Stimulated activated CD4-positive, alpha-beta T cell treated with anti-CD3 and anti-CD28 coated beads, Interleukin-15, amount 100 ng/mL, for 24 hours (primary cell): ENCODE data around the gene LIN9.
"Not testable (repeated sequence)": the region's sequence is repeated elsewhere in the genome, so short reads cannot be mapped to it uniquely, and the experiment has no call there.

Experiments
- DNase-seq: peaks from one replicate; pipeline ENCODE4 v3.0.0-alpha.2; 2020

LIN9 gene, protein sequence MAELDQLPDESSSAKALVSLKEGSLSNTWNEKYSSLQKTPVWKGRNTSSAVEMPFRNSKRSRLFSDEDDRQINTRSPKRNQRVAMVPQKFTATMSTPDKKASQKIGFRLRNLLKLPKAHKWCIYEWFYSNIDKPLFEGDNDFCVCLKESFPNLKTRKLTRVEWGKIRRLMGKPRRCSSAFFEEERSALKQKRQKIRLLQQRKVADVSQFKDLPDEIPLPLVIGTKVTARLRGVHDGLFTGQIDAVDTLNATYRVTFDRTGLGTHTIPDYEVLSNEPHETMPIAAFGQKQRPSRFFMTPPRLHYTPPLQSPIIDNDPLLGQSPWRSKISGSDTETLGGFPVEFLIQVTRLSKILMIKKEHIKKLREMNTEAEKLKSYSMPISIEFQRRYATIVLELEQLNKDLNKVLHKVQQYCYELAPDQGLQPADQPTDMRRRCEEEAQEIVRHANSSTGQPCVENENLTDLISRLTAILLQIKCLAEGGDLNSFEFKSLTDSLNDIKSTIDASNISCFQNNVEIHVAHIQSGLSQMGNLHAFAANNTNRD

GRCh38 chr1:226308723-226309397 is at the start of gene LIN9:
LIN9 (minus strand) TSS chr1:226309164; CDS start chr1:226309139, 25 bp downstream.
- DNase-seq = peak; percentile 97

GRCh38 chr1:226357416-226357815 is 48.5 kb upstream of the LIN9 start:
- no peak for DNase-seq

DNA sequence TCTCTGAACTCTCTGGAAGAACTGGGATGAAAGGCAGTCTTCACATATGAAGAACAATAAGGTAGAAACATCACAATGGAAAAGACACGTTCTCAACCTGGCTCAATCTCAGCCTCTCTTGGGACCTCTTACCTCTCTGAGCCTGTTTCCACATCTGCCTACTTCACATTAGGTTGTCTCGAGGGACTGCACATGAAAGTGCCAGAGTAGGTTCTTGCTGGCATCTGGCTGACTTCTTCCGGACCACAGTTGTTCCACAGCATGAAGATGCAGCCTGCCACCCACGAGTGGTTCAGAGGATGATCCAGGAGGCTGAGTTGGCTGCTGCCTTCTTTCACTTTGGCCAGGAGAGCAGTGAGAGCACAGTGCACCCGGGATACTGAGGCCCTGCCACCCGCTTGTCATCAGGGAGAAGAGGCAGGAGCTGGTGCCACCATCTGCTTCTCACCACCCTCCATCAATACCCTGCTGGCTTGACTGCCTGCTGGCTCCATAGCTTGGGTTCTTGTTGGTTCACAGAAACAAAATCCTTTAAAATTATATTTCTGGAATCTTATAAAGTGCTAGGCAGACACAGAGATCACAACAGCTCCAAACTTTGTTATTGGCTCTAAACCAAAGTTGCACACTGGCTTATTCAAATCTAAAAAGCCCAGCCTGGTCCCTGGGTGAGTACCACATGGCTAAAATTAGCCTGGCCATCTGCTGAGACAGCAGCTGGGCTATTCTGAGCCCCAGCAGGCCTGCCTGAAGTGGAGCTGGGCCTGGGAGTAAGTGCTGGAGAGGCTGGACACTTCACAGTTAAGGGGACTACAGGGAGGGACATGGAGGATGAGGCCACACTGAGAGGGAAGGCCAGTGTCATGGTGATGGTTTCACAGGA is 46.9 kb upstream of the LIN9 start:
- DNase-seq = no peak

GRCh38 chr1:226355016-226355415 is 46.1 kb upstream of the LIN9 start:
- DNase-seq = no peak

DNA sequence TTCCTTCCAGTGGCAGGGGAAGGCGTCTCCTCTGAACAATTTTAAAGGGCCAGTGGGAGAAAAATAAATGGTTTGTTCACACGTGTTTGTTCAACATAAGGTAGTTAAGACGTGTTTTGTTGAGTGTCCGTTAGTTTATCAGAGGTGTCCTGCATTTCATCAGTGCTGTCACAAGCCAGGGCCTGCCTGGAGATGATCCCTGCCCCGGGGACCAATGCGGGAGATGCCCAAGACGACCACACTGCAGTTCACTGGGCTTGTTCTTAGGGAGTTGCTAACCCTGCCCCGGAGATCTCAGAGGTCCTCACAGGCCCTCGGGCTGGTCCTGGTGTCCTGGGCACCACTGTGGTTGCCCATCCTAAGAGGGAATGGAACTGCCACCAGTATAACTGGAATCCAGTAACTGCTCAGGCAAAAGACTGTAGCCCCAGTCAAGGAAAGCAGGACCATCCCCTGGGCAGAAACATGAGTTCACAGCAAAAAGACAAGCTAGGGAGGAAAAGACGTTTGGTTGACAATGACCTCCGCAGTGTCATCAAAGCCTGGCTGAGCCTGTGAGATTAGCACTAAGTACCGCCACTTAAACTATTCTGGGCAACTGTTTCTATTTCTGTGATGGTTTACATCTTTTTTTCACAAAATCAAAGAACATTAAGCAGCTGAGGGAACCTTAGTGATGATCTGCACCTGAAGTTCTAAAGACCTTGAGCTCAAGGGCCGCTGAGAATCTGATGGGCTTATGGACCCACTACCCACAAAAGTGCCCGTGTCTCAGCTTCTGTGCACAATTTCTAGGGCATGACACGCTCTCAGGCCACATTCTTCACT is 44.9 kb upstream of the LIN9 start:
- DNase-seq = no peak

GRCh38 chr1:226351709-226352108 is 42.7 kb upstream of the LIN9 start:
- no peak for DNase-seq

DNA sequence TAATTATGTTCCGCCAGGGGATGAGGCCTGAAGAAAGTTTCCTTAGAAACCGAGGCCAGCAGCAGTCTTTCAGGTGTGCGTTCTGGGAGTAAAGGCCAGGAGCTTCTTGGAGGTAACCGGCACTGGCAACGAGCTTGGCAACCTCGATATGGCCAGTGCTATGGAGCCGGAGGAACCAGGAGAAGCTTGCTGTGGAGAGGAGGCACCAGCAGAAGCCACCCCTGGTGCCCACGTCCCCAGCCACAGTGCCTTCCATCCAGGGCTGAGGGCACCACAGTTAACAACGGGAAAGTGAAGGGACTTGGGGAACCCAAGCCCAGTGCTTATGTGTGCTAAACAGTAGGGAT is 41.5 kb upstream of the LIN9 start:
- DNase-seq = no peak

DNA sequence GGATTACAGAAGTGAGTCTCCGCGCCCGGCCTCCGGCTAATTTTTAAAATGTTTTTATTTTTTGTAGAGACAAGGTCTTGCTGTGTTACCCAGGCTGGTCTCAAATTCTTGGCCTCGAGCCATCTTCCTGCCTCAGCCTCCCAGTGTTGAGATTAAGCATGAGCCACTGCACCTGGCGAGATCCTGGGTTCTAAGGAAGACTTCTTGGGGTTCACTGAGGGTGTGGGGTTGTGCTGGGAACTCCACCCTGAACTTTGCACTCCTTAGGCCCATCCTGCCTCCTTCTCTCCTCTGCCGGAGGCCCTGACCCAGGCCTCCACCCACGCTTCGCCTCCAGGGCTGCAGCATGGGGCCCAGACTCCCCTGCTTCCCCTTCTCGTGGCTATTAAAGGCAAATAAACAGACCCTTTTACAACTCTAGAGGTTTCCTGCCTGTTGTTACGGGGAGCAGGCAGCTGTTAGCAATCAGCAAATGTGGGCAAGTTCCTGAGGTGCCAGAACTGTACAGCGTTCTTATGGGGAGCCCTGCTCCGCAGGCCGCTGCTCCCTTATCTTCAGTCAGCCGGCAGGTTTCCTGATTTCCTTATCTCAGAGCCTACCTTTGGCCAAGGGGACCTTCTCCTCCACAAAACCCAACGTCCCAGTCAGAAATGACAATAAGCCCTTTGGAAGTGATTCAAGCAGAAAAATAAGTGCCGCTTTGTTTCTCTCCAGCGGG is 41.0 kb upstream of the LIN9 start:
- DNase-seq = no peak

- no peak for DNase-seq
These were observed 40.1 kb upstream of the LIN9 start for GRCh38 chr1:226349081-226349480.

GRCh38 chr1:226344441-226345259 is 35.7 kb upstream of the LIN9 start:
- DNase-seq = no peak

- no peak for DNase-seq
These were observed 33.7 kb upstream of the LIN9 start for GRCh38 chr1:226342656-226343055.

- DNase-seq = not testable (repeated sequence)
These were observed 31.1 kb upstream of the LIN9 start for GRCh38 chr1:226340111-226340510.

- DNase-seq = peak; percentile 28
These were observed 28.4 kb upstream of the LIN9 start for GRCh38 chr1:226337276-226337875.

GRCh38 chr1:226335661-226336060 is 26.7 kb upstream of the LIN9 start:
- DNase-seq = no peak

DNA sequence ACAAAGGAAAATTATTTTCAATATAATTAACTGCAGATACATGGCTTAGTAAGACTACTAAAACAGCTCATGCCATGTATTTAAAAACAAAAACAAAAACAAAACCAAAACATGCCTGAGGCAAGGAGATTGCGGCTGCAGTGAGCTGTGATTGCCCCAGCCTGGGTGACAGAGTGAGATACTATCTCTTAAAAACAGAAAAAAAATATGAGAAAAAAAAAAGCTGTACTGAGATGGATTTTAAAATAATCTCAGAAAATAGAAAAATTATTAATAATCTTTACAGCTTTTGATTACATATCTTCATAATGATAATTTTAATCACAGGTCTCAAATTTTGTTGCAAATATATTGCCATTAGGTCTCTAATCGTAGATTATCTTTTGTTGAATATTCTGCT is 24.0 kb upstream of the LIN9 start:
- DNase-seq = no peak

GRCh38 chr1:226329237-226329636 is 20.3 kb upstream of the LIN9 start:
- no peak for DNase-seq

- DNase-seq = no peak
These were observed 18.8 kb upstream of the LIN9 start for GRCh38 chr1:226327761-226328162.

GRCh38 chr1:226325178-226325577 is 16.2 kb upstream of the LIN9 start:
- no peak for DNase-seq

- DNase-seq = no peak
These were observed 15.5 kb upstream of the LIN9 start for GRCh38 chr1:226324479-226324878.

DNA sequence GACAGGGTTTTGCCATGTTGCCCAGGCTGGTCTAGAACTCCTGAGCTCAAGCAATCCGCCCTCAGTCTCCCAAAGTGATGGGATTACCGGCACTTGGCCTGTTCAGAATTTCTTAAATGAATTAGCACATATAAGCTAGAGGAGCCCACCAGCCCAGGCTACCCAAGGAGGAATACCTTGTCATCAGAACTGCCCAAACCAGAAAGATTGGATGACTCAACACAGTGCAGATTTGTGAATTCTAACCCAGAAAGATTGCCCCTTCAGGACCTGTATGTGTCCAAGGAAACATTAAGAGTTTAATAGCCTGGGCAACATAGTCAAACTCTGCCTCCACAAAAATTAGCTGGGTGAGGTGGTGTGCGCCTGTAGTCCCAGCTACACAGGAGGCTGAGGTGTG is 14.0 kb upstream of the LIN9 start:
- no peak for DNase-seq
